Keratinocyte (primary cell): Measurements from ENCODE around the gene STK32B. TPM values are rescaled to one million over a fixed set of nuclear protein-coding genes. Genes with fewer than 3 reads are reported as not detected.

ENCODE experiments used
- DNase-seq: peaks from one replicate; pipeline ENCODE4 v3.0.0-alpha.2; 2011; ENCODE audit warnings: low read depth, missing footprints, low spot score
- FAIRE-seq: peaks from 2 replicates; lab custom pipeline; 2011; peaks lifted over from hg19 to GRCh38; lab: Jason Lieb, UNC
- H2AFZ ChIP-seq: 2 replicates; pipeline ENCODE4 v1.6.0; 2012; ENCODE audit warnings: low read length, control low read depth, inconsistent platforms; ENCODE audit not compliant: control insufficient read depth
- H3K27ac ChIP-seq: 2 replicates; pipeline ENCODE4 v1.5.1; 2011; ENCODE audit warnings: low read length; ENCODE audit not compliant: control insufficient read depth, insufficient read depth
- H3K27me3 ChIP-seq: 3 replicates; pipeline ENCODE4 v1.6.0; 2011; ENCODE audit warnings: low read length; ENCODE audit not compliant: control insufficient read depth, insufficient read depth; ENCODE audit errors: extremely low read depth
- H3K36me3 ChIP-seq, 2 experiments: 2 replicates in 1 of 2; 3 replicates in 1 of 2; pipeline ENCODE4 v1.5.1; 2011; ENCODE audit warnings: low read length in 2 of 2, mild to moderate bottlenecking in 1 of 2; ENCODE audit not compliant: control insufficient read depth in 2 of 2, insufficient read depth in 2 of 2; ENCODE audit errors: extremely low read depth in 1 of 2
- H3K4me1 ChIP-seq: 3 replicates; pipeline ENCODE4 v1.5.1; 2011; ENCODE audit warnings: low read length; ENCODE audit not compliant: control insufficient read depth, insufficient read depth; ENCODE audit errors: extremely low read depth
- H3K4me2 ChIP-seq: 3 replicates; pipeline ENCODE4 v1.6.0; 2011; ENCODE audit warnings: low read depth, low read length; ENCODE audit not compliant: control insufficient read depth, insufficient read depth; ENCODE audit errors: extremely low read depth
- H3K4me3 ChIP-seq, 3 experiments: fragments of 200-600 bp in 1 of 3; sonication (generic) in 1 of 3; 2 replicates in 2 of 3; 3 replicates in 1 of 3; pipeline ENCODE4 v1.5.1; 2011 to 2016; ENCODE audit warnings: low read length in 3 of 3, mild to moderate bottlenecking in 3 of 3, control low read depth in 2 of 3, inconsistent platforms in 1 of 3, low read depth in 1 of 3, mixed read lengths in 1 of 3, mixed run types in 1 of 3, moderate library complexity in 1 of 3; ENCODE audit not compliant: control insufficient read depth in 2 of 3, insufficient read depth in 2 of 3; ENCODE audit errors: extremely low read depth in 1 of 3
- H3K79me2 ChIP-seq: 2 replicates; pipeline ENCODE4 v1.6.0; 2012; ENCODE audit warnings: low read length; ENCODE audit not compliant: control insufficient read depth, insufficient read depth
- H3K9ac ChIP-seq: 3 replicates; pipeline ENCODE4 v1.6.0; 2011; ENCODE audit warnings: low read length; ENCODE audit not compliant: control insufficient read depth, insufficient read depth; ENCODE audit errors: extremely low read depth
- H3K9me1 ChIP-seq: 3 replicates; pipeline ENCODE4 v1.6.0; 2011; ENCODE audit warnings: low read length; ENCODE audit not compliant: control insufficient read depth, insufficient read depth; ENCODE audit errors: extremely low read depth
- H3K9me3 ChIP-seq: 2 replicates; pipeline ENCODE4 v1.5.1; 2012; ENCODE audit warnings: low read depth, low read length; ENCODE audit not compliant: control insufficient read depth
- H4K20me1 ChIP-seq: 3 replicates; pipeline ENCODE4 v1.6.0; 2011; ENCODE audit warnings: low read length; ENCODE audit not compliant: control insufficient read depth, insufficient read depth; ENCODE audit errors: extremely low read depth
- CTCF ChIP-seq, 3 experiments: IDR thresholded peaks in 1 of 3; conservative IDR thresholded peaks in 1 of 3; optimal IDR thresholded peaks in 1 of 3; 2 replicates in 2 of 3; 3 replicates in 1 of 3; pipeline versions ENCODE3 to v1.5.1; 2011; ENCODE audit warnings: low read length in 3 of 3, mild to moderate bottlenecking in 3 of 3, moderate library complexity in 2 of 3, control low read depth in 1 of 3, inconsistent platforms in 1 of 3; ENCODE audit not compliant: insufficient read depth in 2 of 3; ENCODE audit errors: extremely low read depth in 1 of 3
- EZH2 ChIP-seq: IDR thresholded peaks from one replicate; pipeline ENCODE4 v1.6.1; 2012; ENCODE audit warnings: inconsistent platforms, mild to moderate bottlenecking, low read length, moderate library complexity
- dilution Hi-C: fragments of 300-500 bp; cut with MboI; formaldehyde crosslinking; loops from one replicate; pipeline ENCODE4 v1.7.0; 2020; ENCODE audit warnings: low sequenced_read_pairs; ENCODE audit not compliant: extremely low pct_ligation_motif_present
- polyA plus RNA-seq, 5 experiments: library from polyadenylated mRNA; depleted of rRNA in 3 of 5; stranded (reverse) in 3 of 5; stranded (forward) in 1 of 5; unstranded in 1 of 5; fragments of >200 nt; gene quantifications; 1 replicate in 1 of 5; 2 replicates in 3 of 5; 3 replicates in 1 of 5; pipeline versions ENCODE4 v1.2.1 to v1.2.3, GENCODE V29; 2011 to 2012; ENCODE audit warnings: missing spikeins in 2 of 5, low read depth in 1 of 5, low replicate concordance in 1 of 5

The STK32B gene
- polyA plus RNA-seq, 1 donor (not counting 4 experiments of a cell fraction or from before 2014, with no cell fraction given): 3.4 TPM

GRCh38 chr4:5267408-5267807, 216.1 kb downstream of the STK32B start:
- Histone ChIP-seq H3K9ac (no peak overlapping the region), H2AFZ (no peak overlapping the region), H3K9me3 (no peaks in the 10 kb centered on the region), H3K4me2 (no peak overlapping the region), H3K36me3 (no peaks in the 10 kb centered on the region), H3K4me1 (no peaks in the 10 kb centered on the region), H3K4me3 (no peak overlapping the region), H3K79me2 (no peaks in the 10 kb centered on the region), H3K9me1 (no peaks in the 10 kb centered on the region), H3K27me3 (no peaks in the 10 kb centered on the region), H4K20me1 (no peaks in the 10 kb centered on the region), H3K27ac (no peak overlapping the region)
- dilution Hi-C loops: no loop called here
- DNase-seq (no peak), FAIRE-seq (no peak)
- no peak for TF ChIP-seq CTCF (optimal IDR thresholded peaks at IDR 0.05 in 1 of 3, IDR thresholded peaks at IDR 0.05 in 1 of 3, conservative IDR thresholded peaks at IDR 0.05 in 1 of 3; ENCODE audit: extremely low read depth in 1 of 3, insufficient read depth in 2 of 3, low read length in 3 of 3)
- TF ChIP-seq EZH2: no peak

- H3K27me3 ChIP-seq: no peaks in the 10 kb centered on the region
- H3K4me2 ChIP-seq: no peak overlapping the region
- no peaks in the 10 kb centered on the region for H3K4me1 ChIP-seq
- no peak overlapping the region for H3K9ac ChIP-seq
- H3K36me3 ChIP-seq: no peaks in the 10 kb centered on the region
- dilution Hi-C loops: no loop called here
- FAIRE-seq: no peak
- no peaks in the 10 kb centered on the region for H3K9me1 ChIP-seq
- DNase-seq: no peak
- H2AFZ ChIP-seq: no peak overlapping the region
- H3K79me2 ChIP-seq: no peaks in the 10 kb centered on the region
- H4K20me1 ChIP-seq: no peaks in the 10 kb centered on the region
- no peaks in the 10 kb centered on the region for H3K9me3 ChIP-seq
- no peak overlapping the region for H3K27ac ChIP-seq
- no peak for TF ChIP-seq CTCF (optimal IDR thresholded peaks at IDR 0.05 in 1 of 3, IDR thresholded peaks at IDR 0.05 in 1 of 3, conservative IDR thresholded peaks at IDR 0.05 in 1 of 3; ENCODE audit: extremely low read depth in 1 of 3, insufficient read depth in 2 of 3, low read length in 3 of 3)
- TF ChIP-seq EZH2: no peak
- no peak overlapping the region for H3K4me3 ChIP-seq
Observed at GRCh38 chr4:5276475-5277075, 225.3 kb downstream of the STK32B start.
